ENCODE data around the gene CTTNBP2.

DNA sequence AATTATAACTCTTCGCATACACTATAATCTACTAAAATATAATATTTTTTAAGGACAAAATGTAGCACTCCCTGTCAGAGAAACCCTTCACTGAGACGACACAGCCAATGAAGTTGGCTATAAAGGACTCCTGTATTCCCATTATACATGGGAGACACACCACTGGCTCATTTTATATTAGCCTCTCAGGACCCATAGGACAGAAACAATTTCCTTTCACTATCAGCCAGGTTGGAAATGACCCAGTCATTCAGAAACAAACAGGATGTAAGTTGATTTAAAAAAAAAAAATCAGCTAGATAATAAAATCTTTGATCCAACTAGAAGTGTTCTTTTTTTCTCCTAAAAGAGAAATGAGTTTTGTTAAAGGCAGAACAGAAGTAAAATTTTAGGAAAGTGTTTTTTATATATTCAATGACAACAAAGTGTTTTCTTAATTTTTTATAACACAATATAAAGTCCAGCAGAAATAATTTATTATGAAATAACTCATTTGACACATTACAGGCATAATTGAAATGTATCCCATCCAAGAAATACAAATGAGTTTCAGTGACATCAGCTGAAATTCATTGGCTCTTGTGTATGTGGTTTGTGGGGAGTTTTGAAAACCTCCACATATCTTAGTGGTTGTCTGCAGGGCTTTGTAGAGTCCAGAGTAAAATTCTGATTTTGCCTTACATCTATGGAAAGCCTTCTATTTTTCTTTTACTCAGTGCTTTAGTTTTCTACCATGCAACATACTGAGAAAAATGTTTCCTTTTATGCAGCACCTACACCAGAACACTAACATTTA, 64.1 kb downstream of the CTTNBP2 start:
- TF ChIP-seq, protein P1, sequence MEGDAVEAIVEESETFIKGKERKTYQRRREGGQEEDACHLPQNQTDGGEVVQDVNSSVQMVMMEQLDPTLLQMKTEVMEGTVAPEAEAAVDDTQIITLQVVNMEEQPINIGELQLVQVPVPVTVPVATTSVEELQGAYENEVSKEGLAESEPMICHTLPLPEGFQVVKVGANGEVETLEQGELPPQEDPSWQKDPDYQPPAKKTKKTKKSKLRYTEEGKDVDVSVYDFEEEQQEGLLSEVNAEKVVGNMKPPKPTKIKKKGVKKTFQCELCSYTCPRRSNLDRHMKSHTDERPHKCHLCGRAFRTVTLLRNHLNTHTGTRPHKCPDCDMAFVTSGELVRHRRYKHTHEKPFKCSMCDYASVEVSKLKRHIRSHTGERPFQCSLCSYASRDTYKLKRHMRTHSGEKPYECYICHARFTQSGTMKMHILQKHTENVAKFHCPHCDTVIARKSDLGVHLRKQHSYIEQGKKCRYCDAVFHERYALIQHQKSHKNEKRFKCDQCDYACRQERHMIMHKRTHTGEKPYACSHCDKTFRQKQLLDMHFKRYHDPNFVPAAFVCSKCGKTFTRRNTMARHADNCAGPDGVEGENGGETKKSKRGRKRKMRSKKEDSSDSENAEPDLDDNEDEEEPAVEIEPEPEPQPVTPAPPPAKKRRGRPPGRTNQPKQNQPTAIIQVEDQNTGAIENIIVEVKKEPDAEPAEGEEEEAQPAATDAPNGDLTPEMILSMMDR (IDR thresholded peaks at IDR 0.05) = no peak
- no peak for TF ChIP-seq POLR2A (IDR thresholded peaks at IDR 0.05)
